Measurements from ENCODE around the gene CD84. TPM values are rescaled to one million over a fixed set of nuclear protein-coding genes. Genes with fewer than 3 reads are reported as not detected.

CD84 gene
- total RNA-seq, 1 experiment from 2014 or later: not detected

GRCh38 chr1:160618763-160619274 lies 39.5 kb upstream of the CD84 start:
- intact Hi-C loops (cut with micrococcal nuclease; ENCODE audit: unreplicated experiment): no loop called here
- H3K4me3 ChIP-seq (ENCODE audit: low read depth, low read length, poor library complexity, severe bottlenecking): no peak overlapping the region
- H3K4me1 ChIP-seq (ENCODE audit: insufficient read depth, low read length, poor library complexity, severe bottlenecking): no peaks in the 10 kb centered on the region
- no TSS peak for BruUV-seq (replicated peaks)
- no peak overlapping the region for H3K27ac ChIP-seq (ENCODE audit: low read depth, low read length, poor library complexity, severe bottlenecking)
- no peaks in the 10 kb centered on the region for H3K27me3 ChIP-seq (replicated peaks; ENCODE audit: insufficient read depth, low read depth, low read length, poor library complexity)
- no peaks in the 10 kb centered on the region for H3K9me3 ChIP-seq (ENCODE audit: low read depth, low read length, poor library complexity, severe bottlenecking)
- ChIA-PET CTCF (interaction anchor here (0.8 to 1.4 kb wide), 3 partner anchors 11 to 32 kb away, joined by 3 to 6 read pairs (median 4); no protein-coding TSS in a partner anchor), POLR2A (ENCODE audit: low non-redundant PET) (no interaction called here)
- H3K36me3 ChIP-seq (ENCODE audit: insufficient read depth, low read length, poor library complexity, severe bottlenecking): no peaks in the 10 kb centered on the region
- peak; percentile 52 for DNase-seq (ENCODE audit: low spot score)
- no peak for TF ChIP-seq EZH2 (IDR thresholded peaks at IDR 0.05; ENCODE audit: borderline replicate concordance, low read depth, low read length, poor library complexity, severe bottlenecking)
- TF ChIP-seq, protein P1, sequence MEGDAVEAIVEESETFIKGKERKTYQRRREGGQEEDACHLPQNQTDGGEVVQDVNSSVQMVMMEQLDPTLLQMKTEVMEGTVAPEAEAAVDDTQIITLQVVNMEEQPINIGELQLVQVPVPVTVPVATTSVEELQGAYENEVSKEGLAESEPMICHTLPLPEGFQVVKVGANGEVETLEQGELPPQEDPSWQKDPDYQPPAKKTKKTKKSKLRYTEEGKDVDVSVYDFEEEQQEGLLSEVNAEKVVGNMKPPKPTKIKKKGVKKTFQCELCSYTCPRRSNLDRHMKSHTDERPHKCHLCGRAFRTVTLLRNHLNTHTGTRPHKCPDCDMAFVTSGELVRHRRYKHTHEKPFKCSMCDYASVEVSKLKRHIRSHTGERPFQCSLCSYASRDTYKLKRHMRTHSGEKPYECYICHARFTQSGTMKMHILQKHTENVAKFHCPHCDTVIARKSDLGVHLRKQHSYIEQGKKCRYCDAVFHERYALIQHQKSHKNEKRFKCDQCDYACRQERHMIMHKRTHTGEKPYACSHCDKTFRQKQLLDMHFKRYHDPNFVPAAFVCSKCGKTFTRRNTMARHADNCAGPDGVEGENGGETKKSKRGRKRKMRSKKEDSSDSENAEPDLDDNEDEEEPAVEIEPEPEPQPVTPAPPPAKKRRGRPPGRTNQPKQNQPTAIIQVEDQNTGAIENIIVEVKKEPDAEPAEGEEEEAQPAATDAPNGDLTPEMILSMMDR (conservative IDR thresholded peaks at IDR 0.05; ENCODE audit: low read depth, low read length): peak; percentile 68

DNA sequence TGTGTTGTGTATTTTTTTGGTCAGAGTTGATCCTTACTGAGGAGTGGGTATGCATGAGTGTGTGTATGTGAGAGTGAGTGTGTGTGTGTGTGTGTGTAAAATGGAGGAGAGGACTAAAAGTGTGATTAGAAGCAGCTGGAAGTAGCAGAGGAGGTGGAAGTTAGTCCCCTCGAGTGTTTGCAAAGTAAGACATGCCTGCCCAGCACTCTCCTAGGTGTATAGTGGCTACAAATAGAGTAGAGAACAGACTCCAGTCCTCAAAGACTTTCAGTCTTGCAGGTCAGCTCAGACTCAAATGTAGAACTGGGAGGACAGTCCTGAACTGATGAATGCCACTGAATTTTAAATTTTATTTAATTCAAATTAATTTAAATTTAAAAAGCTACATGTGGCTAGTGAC lies 39.0 kb upstream of the CD84 start:
- Histone ChIP-seq H3K36me3 (ENCODE audit: insufficient read depth, low read length, poor library complexity, severe bottlenecking) (no peaks in the 10 kb centered on the region), H3K9me3 (ENCODE audit: low read depth, low read length, poor library complexity, severe bottlenecking) (no peaks in the 10 kb centered on the region), H3K4me1 (ENCODE audit: insufficient read depth, low read length, poor library complexity, severe bottlenecking) (no peaks in the 10 kb centered on the region), H3K27me3 (replicated peaks; ENCODE audit: insufficient read depth, low read depth, low read length, poor library complexity) (no peaks in the 10 kb centered on the region), H3K27ac (ENCODE audit: low read depth, low read length, poor library complexity, severe bottlenecking) (no peak overlapping the region), H3K4me3 (ENCODE audit: low read depth, low read length, poor library complexity, severe bottlenecking) (no peak overlapping the region)
- BruUV-seq (replicated peaks): no TSS peak
- no peak for DNase-seq (ENCODE audit: low spot score)
- intact Hi-C loops (cut with micrococcal nuclease; ENCODE audit: unreplicated experiment): no loop called here
- CTCF ChIA-PET: interaction anchor here (0.8 to 1.4 kb wide), 3 partner anchors 11 to 33 kb away, joined by 3 to 6 read pairs (median 4); no protein-coding TSS in a partner anchor
- TF ChIP-seq, protein P1 (conservative IDR thresholded peaks at IDR 0.05; ENCODE audit: low read depth, low read length): no peak
- no peak for TF ChIP-seq EZH2 (IDR thresholded peaks at IDR 0.05; ENCODE audit: borderline replicate concordance, low read depth, low read length, poor library complexity, severe bottlenecking)
- POLR2A ChIA-PET (ENCODE audit: low non-redundant PET): no interaction called here

GRCh38 chr1:160615660-160616059 lies 36.4 kb upstream of the CD84 start:
- POLR2A ChIA-PET (ENCODE audit: low non-redundant PET): no interaction called here
- no peaks in the 10 kb centered on the region for H3K36me3 ChIP-seq (ENCODE audit: insufficient read depth, low read length, poor library complexity, severe bottlenecking)
- intact Hi-C loops (cut with micrococcal nuclease; ENCODE audit: unreplicated experiment): no loop called here
- BruUV-seq (replicated peaks): no TSS peak
- no peaks in the 10 kb centered on the region for H3K4me1 ChIP-seq (ENCODE audit: insufficient read depth, low read length, poor library complexity, severe bottlenecking)
- H3K27me3 ChIP-seq (replicated peaks; ENCODE audit: insufficient read depth, low read depth, low read length, poor library complexity): no peaks in the 10 kb centered on the region
- TF ChIP-seq, protein P1 (conservative IDR thresholded peaks at IDR 0.05; ENCODE audit: low read depth, low read length): no peak
- no peak for TF ChIP-seq EZH2 (IDR thresholded peaks at IDR 0.05; ENCODE audit: borderline replicate concordance, low read depth, low read length, poor library complexity, severe bottlenecking)
- H3K27ac ChIP-seq (ENCODE audit: low read depth, low read length, poor library complexity, severe bottlenecking): no peak overlapping the region
- no peak overlapping the region for H3K4me3 ChIP-seq (ENCODE audit: low read depth, low read length, poor library complexity, severe bottlenecking)
- CTCF ChIA-PET: no interaction called here
- DNase-seq (ENCODE audit: low spot score): no peak
- no peaks in the 10 kb centered on the region for H3K9me3 ChIP-seq (ENCODE audit: low read depth, low read length, poor library complexity, severe bottlenecking)
